ENCODE results near the gene TET2.
A peak's percentile ranks its signal among the peaks of the same experiment; 100 is the strongest.
"Not testable (repeated sequence)": the region's sequence is repeated elsewhere in the genome, so short reads cannot be mapped to it uniquely, and the experiment has no call there.

The TET2 gene

GRCh38 chr4:105288121-105288520 is 141.4 kb downstream of the TET2 start:
- DNase-seq (ENCODE audit: low read depth in 2 of 2): no peak

- no peak for DNase-seq (ENCODE audit: low read depth in 2 of 2)
These were observed 145.2 kb downstream of the TET2 start for GRCh38 chr4:105291925-105292324.

GRCh38 chr4:105293360-105293759 is 146.7 kb downstream of the TET2 start:
- no peak for DNase-seq (ENCODE audit: low read depth in 2 of 2)

- no peak for DNase-seq (ENCODE audit: low read depth in 2 of 2)
These were observed 150.0 kb downstream of the TET2 start for GRCh38 chr4:105296672-105297071.

- not testable (repeated sequence) for DNase-seq (ENCODE audit: low read depth in 2 of 2)
These were observed 152.4 kb downstream of the TET2 start for GRCh38 chr4:105299027-105299426.

GRCh38 chr4:105304085-105304484 is 157.4 kb downstream of the TET2 start:
- no peak for DNase-seq (ENCODE audit: low read depth in 2 of 2)

GRCh38 chr4:105305019-105305836 is 158.6 kb downstream of the TET2 start:
- no peak for DNase-seq (ENCODE audit: low read depth in 2 of 2)

- DNase-seq (ENCODE audit: low read depth in 2 of 2): peak; percentile 33 to 36
These were observed 159.6 kb downstream of the TET2 start for GRCh38 chr4:105306158-105306781.

- DNase-seq (ENCODE audit: low read depth in 2 of 2): no peak
These were observed 160.1 kb downstream of the TET2 start for GRCh38 chr4:105306820-105307219.

GRCh38 chr4:105318486-105318885 is 171.8 kb downstream of the TET2 start:
- no peak for DNase-seq (ENCODE audit: low read depth in 2 of 2)

GRCh38 chr4:105327222-105327621 is 180.5 kb downstream of the TET2 start:
- DNase-seq (ENCODE audit: low read depth in 2 of 2): no peak

- DNase-seq (ENCODE audit: low read depth in 2 of 2): no peak
These were observed 181.3 kb downstream of the TET2 start for GRCh38 chr4:105327956-105328355.

GRCh38 chr4:105329081-105329480 is 182.4 kb downstream of the TET2 start:
- DNase-seq (ENCODE audit: low read depth in 2 of 2): no peak

Data from stimulated activated CD8-positive, alpha-beta memory T cell treated with anti-CD3 and anti-CD28 coated beads, Interleukin-2, amount 100 ng/mL, for 48 hours (primary cell).